DMS53 (cell line): ENCODE results near the gene NRAP.

Experiments used
- DNase-seq: peaks from one replicate; lab custom pipeline; 2025; lab: John Stamatoyannopoulos, UW

Gene NRAP

GRCh38 chr10:113560071-113560470 is 103.8 kb downstream of the NRAP start:
- DNase-seq, result no peak

GRCh38 chr10:113557903-113558321 is 105.9 kb downstream of the NRAP start:
- no peak for DNase-seq

GRCh38 chr10:113557424-113557862 is 106.4 kb downstream of the NRAP start:
- DNase-seq, result no peak

GRCh38 chr10:113555751-113556150 is 108.1 kb downstream of the NRAP start:
- DNase-seq, result no peak

GRCh38 chr10:113555245-113555644 is 108.6 kb downstream of the NRAP start:
- DNase-seq, result no peak

- DNase-seq, result no peak
Measured at GRCh38 chr10:113554214-113554613, 109.6 kb downstream of the NRAP start.

GRCh38 chr10:113553149-113553548 is 110.7 kb downstream of the NRAP start:
- DNase-seq, result no peak

- DNase-seq, result peak; percentile 30
Measured at GRCh38 chr10:113552701-113553100, 111.1 kb downstream of the NRAP start, which contains the start of gene HABP2. TSS of gene HABP2 (plus strand) at chr10:113553053. CDS start at chr10:113553122, 69 bp downstream.

- no peak for DNase-seq
Measured at GRCh38 chr10:113552014-113552413, 111.8 kb downstream of the NRAP start.

- DNase-seq, result peak; percentile 69
Measured at GRCh38 chr10:113550365-113550764, 113.5 kb downstream of the NRAP start.

- DNase-seq, result no peak
Measured at GRCh38 chr10:113549856-113550255, 114.0 kb downstream of the NRAP start.

- DNase-seq, result no peak
Measured at GRCh38 chr10:113547426-113547825, 116.4 kb downstream of the NRAP start.

- DNase-seq, result no peak
Measured at GRCh38 chr10:113544392-113544791, 119.4 kb downstream of the NRAP start.

- DNase-seq, result no peak
Measured at GRCh38 chr10:113543107-113543955, 120.5 kb downstream of the NRAP start.

GRCh38 chr10:113541549-113541927 is 122.3 kb downstream of the NRAP start:
- no peak for DNase-seq

- DNase-seq, result peak; percentile 41
Measured at GRCh38 chr10:113540845-113541548, 122.8 kb downstream of the NRAP start.

GRCh38 chr10:113539789-113540188 is 124.1 kb downstream of the NRAP start:
- DNase-seq, result no peak
